Heart left ventricle (tissue), 13 donors: ENCODE results near the gene DMWD.

Experiments
- CTCF ChIP-seq, 12 donors: fragments of 200-600 bp; sonication (generic) in 4 of 12; IDR thresholded peaks; one replicate each; pipeline versions ENCODE4 v1.5.0 to v1.8.0; 2018 to 2022; ENCODE audit warnings: antibody characterized with exemption in 12 of 12, mild to moderate bottlenecking in 5 of 12
- POLR2A ChIP-seq, 2 donors: fragments of 450-650 bp; IDR thresholded peaks; one replicate each; pipeline ENCODE4 v1.6.1; 2017; ENCODE audit warnings: antibody characterized with exemption in 2 of 2, mild to moderate bottlenecking in 2 of 2, moderate library complexity in 2 of 2
- donor health status: ischemic (EF 13 %, LVEDD 7.1; RV severe dilation, severe dysfunction).
- donor health status: DM: no; HTN: yes; CAD: no.
- donor health status: DM: no; HTN: no; CAD: no.
- donor health status: ischemic (EF 25% LVEDD 6.9; RV normal size, moderate dysfunction).
- donor health status: ischemic (EF 25% LVEDD 5.7; RV mildly dilated, moderate dysfunction).
- donor health status: ischemic (EF 35%, LVEDD 5.7; RV mildly dilated, moderate dysfunction).
- donor health status: nonischemic (EF 11% LVEDD 7.7; RV severe dilation, severe dysfunction).
- donor health status: DM: yes; HTN: yes; CAD: no.
- donor health status: PGD.
- donor health status: ischemic (EF 29% LVEDD 5.4; RV normal size, mild dysfunction).
- donor health status: nonischemic (EF 23%, LVEDD 6.1; RV moderate dilation, normal function).

- TF ChIP-seq CTCF (IDR thresholded peaks at IDR 0.05): no peak
- TF ChIP-seq POLR2A (IDR thresholded peaks at IDR 0.05): no peak
Observed at GRCh38 chr19:45842198-45842597, 49.6 kb upstream of the DMWD start.
